Measurements from ENCODE around the gene ECEL1. TPM values are rescaled to one million over a fixed set of nuclear protein-coding genes. Genes with fewer than 3 reads are reported as not detected.

Gene ECEL1
- total RNA-seq, 1 experiment from 2014 or later = not detected

GRCh38 chr2:232498452-232498851 lies 10.8 kb upstream of the ECEL1 start:
- no peak for DNase-seq (ENCODE audit: low spot score)

- no peak for DNase-seq (ENCODE audit: low spot score)
Observed at GRCh38 chr2:232497348-232497747, 9.7 kb upstream of the ECEL1 start.

GRCh38 chr2:232496501-232497270 lies 9.1 kb upstream of the ECEL1 start:
- no peak for DNase-seq (ENCODE audit: low spot score)

- DNase-seq (ENCODE audit: low spot score) = no peak
Observed at GRCh38 chr2:232495292-232495691, 7.7 kb upstream of the ECEL1 start.

- no peak for DNase-seq (ENCODE audit: low spot score)
Observed at GRCh38 chr2:232494542-232494941, 6.9 kb upstream of the ECEL1 start.

- no peak for DNase-seq (ENCODE audit: low spot score)
Observed at GRCh38 chr2:232493701-232494474, 6.3 kb upstream of the ECEL1 start.

GRCh38 chr2:232492963-232493700 lies 5.5 kb upstream of the ECEL1 start:
- no peak for DNase-seq (ENCODE audit: low spot score)

GRCh38 chr2:232492236-232492848 lies 4.7 kb upstream of the ECEL1 start:
- no peak for DNase-seq (ENCODE audit: low spot score)

GRCh38 chr2:232491139-232491780 lies 3.6 kb upstream of the ECEL1 start:
- DNase-seq (ENCODE audit: low spot score) = no peak

- DNase-seq (ENCODE audit: low spot score) = no peak
Observed at GRCh38 chr2:232490221-232491138, 2.8 kb upstream of the ECEL1 start.

- no peak for DNase-seq (ENCODE audit: low spot score)
Observed at GRCh38 chr2:232489516-232490220, 2.0 kb upstream of the ECEL1 start.

- DNase-seq (ENCODE audit: low spot score) = no peak
Observed at GRCh38 chr2:232488721-232489300, 1.2 kb upstream of the ECEL1 start.

- DNase-seq (ENCODE audit: low spot score) = no peak
Observed at GRCh38 chr2:232488097-232488711, 570 bp upstream of the ECEL1 start.

GRCh38 chr2:232486558-232487384 lies 863 bp downstream of the ECEL1 start:
- no peak for DNase-seq (ENCODE audit: low spot score)

GRCh38 chr2:232485757-232486557 lies 1.7 kb downstream of the ECEL1 start:
- no peak for DNase-seq (ENCODE audit: low spot score)

GRCh38 chr2:232485348-232485756 lies 2.3 kb downstream of the ECEL1 start:
- DNase-seq (ENCODE audit: low spot score) = no peak
